ENCODE data around the gene IGFL2.

The IGFL2 gene

GRCh38 chr19:46209051-46209450, 61.0 kb downstream of the IGFL2 start:
- DNase-seq (ENCODE audit: low spot score): no peak

- no peak for DNase-seq (ENCODE audit: low spot score)
These were observed 61.4 kb downstream of the IGFL2 start for GRCh38 chr19:46209472-46209871.

GRCh38 chr19:46210669-46211068, 62.6 kb downstream of the IGFL2 start:
- DNase-seq (ENCODE audit: low spot score): no peak
